22Rv1 (cell line): ENCODE measurements around the gene JAKMIP1.

ENCODE experiments used
- ZFX ChIP-seq: fragments of 450-650 bp; IDR thresholded peaks from 2 replicates; pipeline ENCODE4 v1.6.1; 2017; ENCODE audit warnings: antibody characterized with exemption, borderline replicate concordance
- TF ChIP-seq, protein P1 (sequence below): fragments of 450-650 bp; IDR thresholded peaks from 2 replicates; pipeline ENCODE4 v1.5.1; 2017; ENCODE audit warnings: mild to moderate bottlenecking

DNA sequence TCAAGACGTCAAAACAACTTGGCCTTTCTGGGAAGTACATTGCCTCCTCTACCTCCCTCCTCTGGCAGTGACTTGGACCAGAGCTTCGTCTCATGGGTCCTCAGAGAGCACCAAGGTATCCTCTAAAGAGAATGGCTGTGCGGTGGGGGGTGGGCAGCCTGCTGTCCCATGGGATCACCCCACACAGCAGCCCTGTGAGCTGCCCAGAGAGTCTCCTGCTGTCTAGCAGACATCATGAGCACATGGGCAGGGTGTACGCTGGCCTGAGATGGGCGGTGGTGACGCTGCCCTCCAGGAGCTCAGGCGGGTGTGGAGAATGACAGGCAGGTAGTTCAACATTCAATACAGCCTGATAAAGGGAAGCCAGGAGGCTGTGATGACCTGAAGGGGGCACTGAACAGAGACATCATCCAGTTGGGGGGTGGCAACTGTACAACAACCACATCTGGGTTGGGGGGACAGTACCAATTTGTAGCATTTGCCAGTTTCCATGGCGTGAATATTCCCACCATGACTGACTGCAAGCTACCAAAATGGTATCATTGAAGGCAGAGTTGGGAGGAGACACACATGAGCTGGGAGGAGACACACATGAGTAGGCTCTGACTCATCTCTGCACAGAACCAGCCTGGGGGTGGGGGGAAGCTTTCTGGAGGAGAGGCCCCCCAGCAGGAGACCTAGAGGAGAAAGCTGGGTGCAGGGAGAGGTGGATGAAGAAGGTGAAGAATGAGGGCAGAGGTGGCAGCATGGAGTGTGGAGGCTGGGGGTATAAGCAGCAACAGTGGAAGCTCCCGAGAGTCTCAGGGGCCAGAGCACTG, 218.0 kb downstream of the JAKMIP1 start:
- TF ChIP-seq, protein P1, sequence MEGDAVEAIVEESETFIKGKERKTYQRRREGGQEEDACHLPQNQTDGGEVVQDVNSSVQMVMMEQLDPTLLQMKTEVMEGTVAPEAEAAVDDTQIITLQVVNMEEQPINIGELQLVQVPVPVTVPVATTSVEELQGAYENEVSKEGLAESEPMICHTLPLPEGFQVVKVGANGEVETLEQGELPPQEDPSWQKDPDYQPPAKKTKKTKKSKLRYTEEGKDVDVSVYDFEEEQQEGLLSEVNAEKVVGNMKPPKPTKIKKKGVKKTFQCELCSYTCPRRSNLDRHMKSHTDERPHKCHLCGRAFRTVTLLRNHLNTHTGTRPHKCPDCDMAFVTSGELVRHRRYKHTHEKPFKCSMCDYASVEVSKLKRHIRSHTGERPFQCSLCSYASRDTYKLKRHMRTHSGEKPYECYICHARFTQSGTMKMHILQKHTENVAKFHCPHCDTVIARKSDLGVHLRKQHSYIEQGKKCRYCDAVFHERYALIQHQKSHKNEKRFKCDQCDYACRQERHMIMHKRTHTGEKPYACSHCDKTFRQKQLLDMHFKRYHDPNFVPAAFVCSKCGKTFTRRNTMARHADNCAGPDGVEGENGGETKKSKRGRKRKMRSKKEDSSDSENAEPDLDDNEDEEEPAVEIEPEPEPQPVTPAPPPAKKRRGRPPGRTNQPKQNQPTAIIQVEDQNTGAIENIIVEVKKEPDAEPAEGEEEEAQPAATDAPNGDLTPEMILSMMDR = no peak
- TF ChIP-seq ZFX = no peak
